ENCODE measurements around the gene SPRR1B. TPM values are rescaled to one million over a fixed set of nuclear protein-coding genes. Genes with fewer than 3 reads are reported as not detected.
"Not testable (repeated sequence)": the region's sequence is repeated elsewhere in the genome, so short reads cannot be mapped to it uniquely, and the experiment has no call there.

The SPRR1B gene
- total RNA-seq, 2 donors from 2014 or later: not detected

- not testable (repeated sequence) for H3K9ac ChIP-seq (ENCODE audit: extremely low read depth, low read length, poor library complexity, severe bottlenecking); H3K4me3 Mint-ChIP-seq; H3K27ac ChIP-seq (ENCODE audit: low read depth, low read length); H3K4me1 ChIP-seq (ENCODE audit: control insufficient read depth, insufficient read depth, low read length); H3K36me3 Mint-ChIP-seq (ENCODE audit: low read depth); H3K4me1 Mint-ChIP-seq; H3K27ac Mint-ChIP-seq; H3K9me3 ChIP-seq (ENCODE audit: control insufficient read depth, low read length); H3K36me3 ChIP-seq (ENCODE audit: control insufficient read depth, insufficient read depth, low read length); H3K27me3 ChIP-seq (ENCODE audit: control insufficient read depth, insufficient read depth, low read length, poor library complexity, severe bottlenecking); H3K4me3 ChIP-seq (ENCODE audit: low read length); H3K9me3 Mint-ChIP-seq; DNase-seq
- TF ChIP-seq CTCF (conservative IDR thresholded peaks at IDR 0.05): peak; percentile 21
- peaks cover 10% of the 10 kb centered on the region for H3K27me3 Mint-ChIP-seq (ENCODE audit: insufficient read depth)
- 69% methylated on average over 3 of the region's 3 CpGs; no CpG with 5 or more reads in 1 of the 2 experiments for WGBS, 2 experiments (ENCODE audit: insufficient coverage in 1 of 2, insufficient read length in 1 of 2)
Measured at GRCh38 chr1:153056111-153056510, 25.1 kb downstream of the SPRR1B start.

GRCh38 chr1:153057375-153057774 is 26.4 kb downstream of the SPRR1B start, which contains the start of gene SPRR2A:
TSS of gene SPRR2A (minus strand) at chr1:153057512. CDS start at chr1:153056735, 777 bp downstream.
- Histone ChIP-seq H3K36me3 (ENCODE audit: control insufficient read depth, insufficient read depth, low read length) (no peaks in the 10 kb centered on the region), H3K9me3 (ENCODE audit: control insufficient read depth, low read length) (no peaks in the 10 kb centered on the region), H3K9ac (ENCODE audit: extremely low read depth, low read length, poor library complexity, severe bottlenecking) (no peak within 1 kb of the TSS), H3K27me3 (ENCODE audit: control insufficient read depth, insufficient read depth, low read length, poor library complexity, severe bottlenecking) (no peaks in the 10 kb centered on the region), H3K27ac (ENCODE audit: low read depth, low read length) (no peak within 1 kb of the TSS), H3K4me3 (ENCODE audit: low read length) (no peak within 1 kb of the TSS), H3K4me1 (ENCODE audit: control insufficient read depth, insufficient read depth, low read length) (no peaks in the 10 kb centered on the region)
- Mint-ChIP-seq H3K9me3 (peaks cover 7% of the 10 kb centered on the region), H3K36me3 (ENCODE audit: low read depth) (no peaks in the 10 kb centered on the region), H3K4me1 (peaks cover 3% of the 10 kb centered on the region), H3K27ac (no peak within 1 kb of the TSS), H3K27me3 (ENCODE audit: insufficient read depth) (peaks cover 3% of the 10 kb centered on the region), H3K4me3 (no peak within 1 kb of the TSS)
- TF ChIP-seq CTCF (conservative IDR thresholded peaks at IDR 0.05): no peak
- 79% methylated on average over 2 of the region's 2 CpGs; no CpG with 5 or more reads in 1 of the 2 experiments for whole genome bisulfite sequencing, 2 experiments (ENCODE audit: insufficient coverage in 1 of 2, insufficient read length in 1 of 2)
- DNase-seq: no peak

- Mint-ChIP-seq H3K27me3 (ENCODE audit: insufficient read depth) (peaks cover 2% of the 10 kb centered on the region), H3K9me3 (peaks cover 2% of the 10 kb centered on the region), H3K4me1 (peaks cover 3% of the 10 kb centered on the region), H3K36me3 (ENCODE audit: low read depth) (no peaks in the 10 kb centered on the region), H3K4me3 (no peak overlapping the region), H3K27ac (no peak overlapping the region)
- H3K4me3 ChIP-seq (ENCODE audit: low read length): no peak overlapping the region
- no peak for TF ChIP-seq CTCF (conservative IDR thresholded peaks at IDR 0.05)
- no peak overlapping the region for H3K9ac ChIP-seq (ENCODE audit: extremely low read depth, low read length, poor library complexity, severe bottlenecking)
- no peaks in the 10 kb centered on the region for H3K4me1 ChIP-seq (ENCODE audit: control insufficient read depth, insufficient read depth, low read length)
- H3K9me3 ChIP-seq (ENCODE audit: control insufficient read depth, low read length): no peaks in the 10 kb centered on the region
- H3K27ac ChIP-seq (ENCODE audit: low read depth, low read length): no peak overlapping the region
- H3K27me3 ChIP-seq (ENCODE audit: control insufficient read depth, insufficient read depth, low read length, poor library complexity, severe bottlenecking): no peaks in the 10 kb centered on the region
- no peak for DNase-seq
- WGBS, 2 experiments (ENCODE audit: insufficient coverage in 1 of 2, insufficient read length in 1 of 2): no CpG with 5 or more reads among the region's 2 CpGs
- H3K36me3 ChIP-seq (ENCODE audit: control insufficient read depth, insufficient read depth, low read length): no peaks in the 10 kb centered on the region
Measured at GRCh38 chr1:153058154-153058553, 27.2 kb downstream of the SPRR1B start.

Data from endodermal cell (in vitro differentiated cells).